ENCODE measurements around the gene LRP1B.

The LRP1B gene

DNA sequence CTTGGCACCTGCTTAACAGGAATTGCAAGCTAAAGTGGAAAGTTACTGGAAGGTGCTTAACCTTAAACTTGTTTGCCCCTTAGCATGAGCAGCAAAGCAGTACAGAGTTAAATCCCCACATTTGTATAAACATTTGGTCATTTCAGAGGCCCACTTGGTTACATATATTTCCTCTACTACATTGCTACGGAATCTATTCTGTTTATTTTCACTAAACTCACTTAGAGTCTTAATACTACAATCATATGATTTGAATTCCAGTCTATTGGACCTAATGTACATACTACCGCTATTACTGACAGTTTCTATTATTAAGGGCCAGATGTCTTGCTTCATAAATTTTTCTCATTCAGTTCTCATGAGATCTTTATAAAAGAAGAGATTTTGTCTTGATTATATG is 1294.0 kb downstream of the LRP1B start:
- no peak for DNase-seq (ENCODE audit: low read depth in 2 of 2)

DNA sequence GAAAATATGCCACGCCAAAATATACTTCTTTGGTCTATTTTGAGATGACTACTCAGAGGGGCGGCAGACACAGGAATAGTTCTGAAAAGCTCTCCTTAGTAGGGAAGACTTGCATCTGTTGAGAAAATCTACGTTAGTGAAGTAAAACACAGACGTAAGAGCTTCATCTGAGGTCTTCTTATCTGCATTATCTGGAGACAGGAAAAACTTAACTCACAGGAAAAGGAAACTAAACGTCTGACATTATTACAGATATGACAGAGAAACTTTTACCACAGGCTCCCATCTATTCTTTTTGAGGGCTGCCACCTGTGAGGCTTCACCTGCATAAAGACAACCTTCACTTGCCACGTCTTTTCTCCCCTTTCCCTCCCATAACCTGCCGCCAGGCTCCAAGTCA is 1295.7 kb downstream of the LRP1B start:
- no peak for DNase-seq (ENCODE audit: low read depth in 2 of 2)

DNA sequence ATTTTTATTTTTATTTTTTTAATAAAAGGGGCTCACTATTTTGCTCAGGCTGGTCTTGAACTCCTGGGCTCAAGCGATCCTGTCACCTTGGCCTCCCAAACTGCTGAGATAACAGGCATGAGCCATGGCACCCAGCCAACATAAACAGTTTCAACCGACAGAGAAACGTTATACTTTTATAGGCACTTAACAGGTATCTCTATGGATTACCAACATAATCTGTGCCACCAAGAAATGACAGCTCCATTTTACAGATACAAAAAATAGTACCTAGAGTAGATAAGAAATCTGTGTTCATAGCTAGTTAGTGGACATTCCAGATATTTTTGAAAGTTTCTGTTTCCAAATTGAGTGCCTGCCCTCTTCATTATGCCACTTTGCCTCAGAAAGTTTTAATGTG is 1316.7 kb downstream of the LRP1B start:
- DNase-seq (ENCODE audit: low read depth in 2 of 2): no peak

DNA sequence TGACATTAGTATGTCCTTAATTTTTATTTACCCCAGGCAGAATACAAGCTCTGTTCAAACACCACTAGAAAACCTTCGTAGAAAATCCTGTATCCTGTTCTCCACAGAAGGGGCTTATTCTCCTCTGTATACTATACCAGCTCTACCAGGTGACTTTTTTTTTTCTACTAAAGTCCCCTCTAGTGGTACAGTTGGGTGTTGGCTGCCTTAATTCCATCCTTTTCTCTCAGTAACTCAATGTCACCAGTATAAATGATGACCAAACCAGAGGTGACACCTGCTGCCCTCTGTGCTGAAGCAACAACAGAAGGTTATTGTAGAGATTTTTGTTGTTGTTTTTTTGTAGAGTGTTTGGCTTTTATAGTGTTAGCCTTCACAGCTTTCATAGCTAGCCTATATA is 1322.0 kb downstream of the LRP1B start:
- DNase-seq (ENCODE audit: low read depth in 2 of 2): no peak

DNA sequence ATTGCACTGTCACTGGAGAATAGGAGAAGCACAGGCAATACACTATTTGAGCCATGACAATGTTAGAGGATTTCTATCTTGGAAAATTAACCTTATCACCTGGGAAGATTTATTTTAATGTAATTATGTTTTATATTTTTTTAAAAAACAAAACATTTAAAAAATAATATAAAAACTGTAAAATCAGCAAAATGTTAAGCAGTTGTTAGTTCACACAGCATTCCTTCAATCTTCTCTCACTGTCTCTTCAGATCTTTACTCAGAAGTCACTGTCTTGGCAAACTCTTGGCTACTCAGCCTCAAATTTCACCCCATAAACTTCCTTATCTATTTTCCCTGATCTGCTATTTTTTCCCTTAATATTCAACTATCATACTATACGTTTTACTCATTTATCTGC is 1322.6 kb downstream of the LRP1B start:
- no peak for DNase-seq (ENCODE audit: low read depth in 2 of 2)

DNA sequence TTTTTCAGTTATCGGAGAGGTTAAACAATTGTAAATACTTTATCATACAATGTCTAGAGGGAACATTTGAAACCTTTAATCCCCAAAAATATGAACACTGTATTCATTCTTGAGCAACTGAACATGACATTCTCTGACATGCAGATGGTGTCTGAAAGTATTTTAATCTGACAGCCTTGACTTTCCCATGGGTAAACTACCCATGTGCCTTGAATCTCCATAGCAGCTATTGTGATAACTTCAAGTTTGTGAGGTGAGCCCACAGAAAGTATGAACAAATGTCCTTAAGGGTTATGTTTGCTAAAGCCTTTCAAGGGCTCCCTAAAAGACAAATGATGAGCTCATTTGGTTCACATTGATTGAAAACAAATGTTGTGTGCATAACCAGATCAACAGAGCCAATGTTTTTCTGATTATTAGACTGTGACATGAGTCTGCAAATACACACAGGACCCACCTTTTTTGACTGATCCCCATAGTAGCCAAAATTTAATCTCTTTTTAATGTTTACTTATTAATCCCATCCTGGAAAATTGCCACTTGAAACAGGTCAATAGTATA is 1326.0 kb downstream of the LRP1B start:
- DNase-seq (ENCODE audit: low read depth in 2 of 2): no peak

DNA sequence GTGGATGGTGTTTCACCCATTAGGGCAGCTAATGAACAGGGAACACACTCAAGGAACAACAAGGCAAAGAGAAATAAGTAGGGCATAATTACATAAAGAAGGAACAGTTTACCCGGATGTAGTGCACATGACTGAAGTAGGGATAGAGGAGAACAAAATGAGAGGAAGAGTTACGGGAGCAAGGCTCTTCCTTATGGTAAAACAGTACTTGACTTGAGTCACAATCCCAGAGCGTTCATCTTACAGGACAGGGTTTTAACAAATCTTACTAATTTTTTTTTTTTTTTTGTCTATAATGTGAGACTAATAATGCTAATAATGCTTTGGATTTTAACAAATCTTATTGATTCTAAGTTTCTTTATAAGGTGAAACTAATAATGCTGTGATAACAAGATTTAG is 1329.5 kb downstream of the LRP1B start:
- DNase-seq (ENCODE audit: low read depth in 2 of 2): no peak

DNA sequence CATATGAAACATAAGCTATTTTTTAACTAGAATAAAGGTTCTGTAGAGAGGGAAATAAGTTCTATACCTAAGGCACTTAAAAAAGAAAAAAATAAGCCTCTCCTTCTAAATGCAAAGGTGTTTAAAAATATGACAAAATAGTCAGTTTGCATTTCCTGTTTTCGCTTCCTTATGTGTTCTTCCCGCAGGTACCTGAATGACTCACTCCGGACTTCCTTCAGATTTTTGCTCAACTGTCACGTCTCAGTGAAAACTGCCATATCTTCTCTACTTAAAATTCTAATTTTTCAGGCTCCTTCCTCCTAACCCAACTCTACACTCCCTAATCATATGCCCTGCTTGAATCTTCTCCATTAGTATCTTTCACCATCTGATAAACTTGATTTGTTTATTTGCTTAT is 1333.1 kb downstream of the LRP1B start:
- DNase-seq (ENCODE audit: low read depth in 2 of 2): no peak

DNA sequence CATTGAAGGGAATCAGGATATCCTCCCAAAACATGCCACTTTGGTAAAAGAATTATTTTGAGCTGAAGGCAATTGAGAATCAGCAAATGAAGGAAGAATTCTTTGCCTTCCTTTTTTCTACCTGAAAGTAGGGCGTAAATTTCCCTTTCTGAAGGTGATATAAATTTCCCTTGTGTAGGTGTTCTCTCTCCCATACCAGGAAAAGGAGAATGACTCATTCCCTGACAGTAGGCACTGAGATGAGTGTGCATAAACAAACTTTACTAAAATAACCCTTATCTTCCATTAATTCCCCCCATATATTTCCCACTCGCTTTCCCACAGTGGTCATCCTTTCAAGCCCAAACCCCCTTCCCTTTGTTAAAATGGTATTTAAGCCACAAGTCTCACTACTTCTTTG is 1339.0 kb downstream of the LRP1B start:
- DNase-seq (ENCODE audit: low read depth in 2 of 2): no peak

DNA sequence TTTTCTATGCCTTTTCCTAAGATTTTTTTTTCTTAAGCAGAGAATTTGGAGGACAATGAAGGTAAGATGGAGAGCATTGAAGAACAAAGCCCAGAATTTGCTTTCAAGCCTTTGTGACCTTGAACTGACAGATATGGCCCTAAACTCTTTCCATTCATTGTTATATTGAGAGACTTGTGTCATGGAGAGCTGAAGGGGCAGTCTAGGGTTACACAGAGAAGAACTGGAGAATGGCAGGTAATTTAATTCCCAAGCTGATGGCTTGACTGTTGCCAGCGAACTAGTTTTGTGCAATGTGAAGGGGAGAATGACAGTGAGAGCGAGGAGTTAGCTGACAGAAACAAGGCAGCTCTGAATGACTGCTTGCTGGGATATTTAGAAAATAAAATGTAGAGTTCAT is 1344.2 kb downstream of the LRP1B start:
- DNase-seq (ENCODE audit: low read depth in 2 of 2): no peak

DNA sequence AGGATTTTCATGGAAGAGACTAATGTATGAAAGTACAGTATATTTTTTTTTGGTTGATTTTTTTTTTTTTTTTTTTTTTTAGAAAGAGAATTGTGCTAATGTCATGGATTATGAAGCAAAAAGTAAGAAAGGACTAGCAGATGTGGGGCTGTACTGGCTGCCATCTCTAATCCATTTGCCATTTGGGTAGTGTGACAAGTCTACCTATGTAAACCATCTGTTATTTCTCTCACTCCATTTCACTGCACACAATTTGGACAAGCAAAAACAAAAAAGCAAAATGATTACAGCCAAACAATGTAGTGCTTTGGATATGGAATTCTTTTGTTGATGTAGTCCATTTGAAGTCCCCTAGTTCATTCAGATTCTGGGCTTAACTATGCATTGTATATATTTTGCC is 1355.4 kb downstream of the LRP1B start:
- no peak for DNase-seq (ENCODE audit: low read depth in 2 of 2)

DNA sequence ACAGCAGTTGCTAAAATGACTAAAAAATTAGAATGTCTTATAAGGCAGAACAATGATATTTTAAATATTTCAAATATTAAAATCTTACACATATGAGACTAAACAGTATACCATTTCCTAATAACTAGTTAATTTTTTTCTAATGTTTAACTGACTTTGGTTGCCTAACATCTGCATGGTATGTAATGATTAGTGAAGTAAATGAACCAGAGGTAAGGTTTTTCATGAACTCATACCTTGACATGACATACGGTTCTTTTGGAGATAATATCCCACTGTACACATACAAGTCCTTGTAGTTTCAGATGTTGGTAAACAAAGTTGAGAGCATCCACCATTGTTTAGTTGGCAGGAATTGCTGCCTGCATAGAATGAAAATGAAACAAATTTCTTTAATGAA is 1360.2 kb downstream of the LRP1B start:
- DNase-seq (ENCODE audit: low read depth in 2 of 2): no peak

DNA sequence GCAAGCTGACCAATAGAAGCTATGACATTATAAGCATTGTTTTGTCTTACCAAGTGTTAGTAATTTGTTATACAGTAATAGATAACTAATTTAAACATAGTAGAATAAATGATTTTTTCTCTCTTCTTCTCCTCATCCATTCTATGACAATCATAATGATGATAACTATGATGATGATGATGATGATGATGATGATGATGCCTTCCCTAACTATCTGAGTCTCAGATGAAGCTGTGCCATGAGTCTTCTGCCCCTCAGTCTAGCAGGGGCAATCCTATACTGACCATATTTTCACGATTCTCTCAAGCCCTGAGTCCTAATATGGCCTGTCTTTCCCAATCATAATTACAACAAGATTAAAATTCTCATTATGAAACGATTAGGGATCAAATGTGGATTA is 1369.0 kb downstream of the LRP1B start:
- no peak for DNase-seq (ENCODE audit: low read depth in 2 of 2)

DNA sequence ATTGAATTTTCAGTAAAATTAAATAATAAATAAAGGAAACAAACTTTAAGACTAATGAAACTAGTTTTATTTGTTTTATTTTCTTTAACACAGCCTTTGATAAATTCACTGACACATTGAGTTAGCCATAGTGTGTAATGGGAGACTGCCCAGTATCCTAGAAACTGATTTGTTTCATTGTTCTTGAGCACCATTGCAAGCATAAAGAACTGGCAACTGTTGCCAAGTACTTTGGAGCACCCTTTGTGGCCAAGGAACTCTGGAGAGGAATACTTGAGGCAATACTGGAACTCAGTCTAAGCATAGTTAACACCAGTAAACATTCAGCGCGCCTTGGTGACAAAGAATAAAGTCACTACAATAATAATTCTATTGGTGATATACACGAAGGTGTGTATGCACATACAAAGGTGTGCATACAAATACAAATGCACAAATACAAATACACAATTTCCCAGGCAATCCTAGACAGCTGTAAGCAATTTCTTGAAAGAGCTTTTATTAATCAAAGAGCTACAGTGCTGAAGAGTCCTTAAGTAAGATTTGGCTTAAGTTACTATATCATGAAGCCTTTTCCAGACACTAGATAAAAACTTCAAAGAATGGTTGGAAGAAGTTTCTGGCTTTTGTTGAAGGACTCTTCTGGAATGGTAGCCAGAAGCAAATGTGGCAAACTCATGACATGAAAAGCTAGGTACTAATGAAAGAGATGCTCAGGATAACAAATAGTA is 1371.2 kb downstream of the LRP1B start:
- no peak for DNase-seq (ENCODE audit: low read depth in 2 of 2)

DNA sequence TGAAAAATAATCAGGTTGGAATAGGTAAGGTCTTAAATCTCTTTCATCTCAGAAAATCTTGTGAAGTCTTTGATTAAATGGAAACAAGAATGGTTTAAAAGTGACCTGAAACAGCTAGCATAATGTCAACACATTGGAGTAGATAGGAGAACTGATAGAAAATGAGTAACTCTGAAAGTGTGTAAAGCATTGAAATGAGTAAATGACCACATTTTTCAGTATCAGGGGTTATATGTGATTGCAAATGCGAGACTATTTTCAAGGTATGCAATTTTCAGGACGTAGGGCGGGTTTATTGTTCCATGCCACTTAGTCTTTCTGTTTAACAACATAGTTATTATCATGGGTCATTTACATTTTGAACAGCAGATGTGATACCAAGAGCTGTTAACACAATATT is 1383.2 kb downstream of the LRP1B start:
- no peak for DNase-seq (ENCODE audit: low read depth in 2 of 2)

DNA sequence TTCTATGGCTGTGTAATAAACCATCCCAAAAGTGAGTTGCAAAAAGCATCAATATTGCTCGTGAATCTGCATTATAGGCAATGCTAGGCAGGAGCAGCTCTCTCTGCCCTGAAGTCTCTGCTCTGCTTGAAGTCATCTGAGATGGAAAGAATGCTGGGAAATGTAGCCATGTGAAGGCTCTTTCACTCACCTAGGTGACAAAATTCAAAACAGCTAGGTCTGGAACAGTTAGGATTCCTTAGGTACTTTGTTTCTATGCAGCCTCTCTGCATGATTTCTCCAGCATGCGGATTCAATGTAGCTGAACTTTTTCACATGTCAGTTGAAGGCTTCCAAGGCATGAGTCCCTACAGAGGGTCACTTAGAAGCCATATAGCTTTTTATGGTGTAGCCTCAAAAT is 1383.7 kb downstream of the LRP1B start:
- DNase-seq (ENCODE audit: low read depth in 2 of 2): no peak

DNA sequence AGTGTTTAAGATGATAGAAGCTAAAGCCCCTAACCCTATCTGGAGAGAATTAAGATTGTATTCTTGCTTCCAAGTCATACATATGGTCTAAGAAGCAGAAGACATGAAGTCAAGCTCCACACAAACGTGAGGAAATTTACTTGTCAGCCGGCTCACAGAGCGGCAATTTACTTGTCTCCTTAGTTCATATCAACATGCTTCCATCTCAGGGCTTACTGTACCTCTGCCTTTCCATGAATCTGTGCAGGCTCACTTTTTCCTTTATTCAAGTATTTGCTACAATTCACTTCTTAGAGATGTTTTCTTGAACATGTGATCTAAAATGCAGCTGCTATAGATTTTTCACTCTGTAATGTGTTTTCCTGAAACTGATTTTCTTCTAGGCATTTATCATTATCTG is 1386.4 kb downstream of the LRP1B start:
- no peak for DNase-seq (ENCODE audit: low read depth in 2 of 2)

DNA sequence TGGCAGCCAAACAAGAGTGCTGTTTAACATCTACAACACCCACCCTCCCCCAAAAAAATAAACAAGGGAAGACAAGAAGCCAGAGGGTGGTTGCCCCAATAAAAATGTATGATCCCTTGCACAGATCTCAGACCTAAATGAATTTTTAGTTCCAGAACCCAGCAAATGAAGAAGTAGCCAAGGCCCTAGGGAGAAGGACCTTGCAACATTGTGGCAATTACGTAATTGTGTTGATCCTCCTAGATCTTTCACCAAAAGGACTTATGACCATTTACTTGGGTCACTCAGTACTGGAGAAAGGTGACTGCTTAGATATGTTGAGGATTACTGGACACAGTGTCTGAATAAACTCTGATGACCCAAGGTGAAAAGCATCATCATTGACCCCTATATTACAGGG is 1393.8 kb downstream of the LRP1B start:
- no peak for DNase-seq (ENCODE audit: low read depth in 2 of 2)

DNA sequence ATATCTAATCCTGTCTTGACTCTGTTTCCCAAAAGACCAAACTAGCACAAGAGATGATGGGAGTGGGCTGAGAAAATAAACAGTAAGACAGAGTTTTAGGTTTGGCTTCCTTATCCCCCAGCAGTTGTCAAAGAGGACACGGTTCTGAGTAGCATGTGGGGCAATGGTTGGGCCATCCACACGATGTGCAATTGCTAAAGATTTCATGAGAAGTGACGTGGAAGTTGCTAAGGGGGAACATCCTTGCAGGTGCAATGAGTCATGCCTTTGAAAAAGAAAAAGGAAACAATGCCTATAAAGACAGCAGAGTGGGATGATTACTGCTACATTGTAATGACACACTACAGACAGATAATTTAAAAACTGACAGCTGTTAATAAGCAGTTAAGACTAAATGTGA is 1395.8 kb downstream of the LRP1B start:
- no peak for DNase-seq (ENCODE audit: low read depth in 2 of 2)

DNA sequence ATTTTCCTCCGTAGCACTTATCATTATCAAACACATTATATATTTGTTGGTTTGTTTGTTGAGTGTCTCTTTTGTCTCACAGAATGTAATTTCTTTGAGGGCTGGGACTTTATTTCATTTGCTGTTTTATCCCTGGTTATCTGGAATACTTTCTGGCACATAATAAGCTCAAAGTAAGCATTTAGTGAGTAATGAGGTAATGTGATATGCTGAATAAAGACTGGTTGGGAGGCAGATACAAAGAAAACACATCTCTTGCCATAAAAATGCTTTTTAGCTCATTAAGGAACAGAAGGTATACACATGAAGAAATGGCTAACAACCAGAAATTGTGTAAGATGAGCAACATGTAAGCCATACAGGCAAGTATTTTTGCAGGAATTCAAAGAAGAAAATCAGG is 1411.8 kb downstream of the LRP1B start:
- DNase-seq (ENCODE audit: low read depth in 2 of 2): no peak

DNA sequence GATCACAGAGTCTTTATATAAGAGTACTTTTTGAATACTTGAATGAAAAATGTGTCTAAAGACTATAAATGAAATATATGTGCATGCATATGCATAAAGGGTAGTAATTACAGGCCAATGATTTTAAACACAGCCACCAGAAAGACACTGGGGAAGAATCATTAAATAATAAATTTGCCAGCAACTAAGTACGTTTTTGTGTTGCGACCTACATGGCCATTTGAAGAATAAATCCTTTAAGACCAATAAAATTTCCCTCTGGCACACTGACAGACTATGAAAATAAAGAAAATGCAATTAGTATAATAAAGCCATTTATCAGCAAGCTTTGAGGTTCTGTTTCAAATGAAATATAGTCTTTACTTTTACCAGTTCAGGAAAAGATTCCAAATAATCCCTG is 1413.3 kb downstream of the LRP1B start:
- no peak for DNase-seq (ENCODE audit: low read depth in 2 of 2)

DNA sequence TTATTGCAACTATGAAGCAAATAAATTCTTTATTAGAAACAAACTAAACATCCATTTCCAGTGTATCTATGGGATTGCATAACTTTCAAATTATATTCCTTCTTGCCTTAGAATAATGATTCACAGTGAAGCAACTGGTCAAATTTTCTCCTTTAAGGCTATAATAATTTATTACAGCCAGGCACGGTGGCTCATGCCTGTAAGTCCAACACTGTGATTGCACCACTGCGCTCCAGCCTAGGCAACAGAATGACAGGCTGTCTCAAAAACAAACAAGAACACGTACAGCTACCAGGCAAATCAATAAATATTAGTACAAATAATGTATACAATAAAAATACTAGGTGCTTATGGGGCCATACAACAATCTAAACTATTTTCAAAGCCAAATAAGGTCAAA is 1416.2 kb downstream of the LRP1B start:
- DNase-seq (ENCODE audit: low read depth in 2 of 2): no peak

DNA sequence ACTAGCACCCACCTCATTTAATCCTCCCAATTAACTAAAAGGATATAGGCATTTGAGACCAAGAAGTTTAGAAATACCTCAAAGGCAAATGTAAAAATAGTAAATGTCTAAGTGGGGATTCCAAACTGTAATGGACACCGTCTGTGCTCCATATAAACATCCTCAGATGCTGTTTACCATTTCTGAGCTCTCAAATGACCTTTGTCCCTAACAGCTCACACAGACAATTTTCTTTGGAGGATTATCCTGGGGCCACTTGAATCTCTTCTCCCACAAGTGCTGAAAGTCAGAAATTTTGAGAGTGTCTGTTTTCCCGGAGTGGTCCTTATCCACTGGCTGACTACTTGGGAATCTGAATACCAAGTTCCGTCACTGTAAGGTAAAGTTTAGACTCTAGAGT is 1418.9 kb downstream of the LRP1B start:
- no peak for DNase-seq (ENCODE audit: low read depth in 2 of 2)

DNA sequence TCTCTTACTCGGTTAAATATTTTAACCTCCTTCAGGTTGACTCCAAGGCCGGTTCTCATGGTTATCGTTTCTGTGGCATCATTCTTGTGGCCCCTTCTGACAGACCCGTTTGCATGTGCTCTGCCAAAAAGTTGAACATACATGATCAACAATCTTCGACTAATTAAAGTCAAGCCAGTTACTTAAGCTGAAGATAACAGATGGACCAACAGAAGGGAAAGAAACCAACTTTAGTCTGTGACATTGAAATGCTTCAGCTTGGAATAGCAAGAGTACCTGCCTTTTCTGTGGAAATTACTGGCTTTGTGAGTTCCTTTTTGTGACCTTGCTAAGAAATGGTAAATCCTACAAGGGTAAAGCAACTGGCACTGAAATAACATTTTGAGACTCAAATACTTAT is 1429.1 kb downstream of the LRP1B start:
- DNase-seq (ENCODE audit: low read depth in 2 of 2): no peak
